ENCODE data around the gene MYF6.

DNA sequence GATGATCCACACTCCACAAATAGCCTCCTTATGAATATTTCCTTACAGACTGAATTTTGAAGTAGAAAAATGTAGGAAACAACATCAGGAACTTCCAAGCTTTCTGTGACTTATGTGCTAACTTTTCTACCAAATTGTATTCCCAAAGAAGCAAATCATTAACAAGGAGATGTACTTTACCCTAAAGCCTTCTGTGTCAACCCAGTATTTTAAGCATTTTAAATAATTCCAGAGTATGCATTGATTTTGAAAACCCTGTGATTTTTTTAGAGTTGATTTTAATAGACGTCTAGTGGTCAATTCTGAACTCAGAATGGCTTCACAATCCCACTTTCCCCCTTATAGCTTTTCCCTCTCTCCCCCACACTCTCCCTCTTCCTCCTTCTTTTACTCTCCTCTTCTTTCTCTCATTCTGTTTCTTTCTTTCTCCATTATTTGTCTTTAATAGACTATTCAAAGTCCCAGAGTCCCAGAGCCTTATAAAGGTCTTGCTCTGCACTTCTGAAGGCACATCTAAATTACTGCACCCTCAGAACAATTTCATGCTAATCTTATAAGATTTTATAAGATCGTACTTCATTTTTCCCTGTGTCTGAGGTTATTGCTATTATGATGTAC is 10.1 kb upstream of the MYF6 start:
- TF ChIP-seq ZNF274 (IDR thresholded peaks at IDR 0.05; ENCODE audit: low read depth, low read length) (no peak), YY1 (IDR thresholded peaks at IDR 0.05; ENCODE audit: insufficient read depth, insufficient read length) (no peak), SUZ12 (IDR thresholded peaks at IDR 0.05; ENCODE audit: extremely low read depth, insufficient read depth, insufficient read length) (no peak)
